ENCODE data around the gene ZNF428.
"Not testable (repeated sequence)": the region's sequence is repeated elsewhere in the genome, so short reads cannot be mapped to it uniquely, and the experiment has no call there.

The ZNF428 gene

GRCh38 chr19:43591904-43592772 lies 27.3 kb downstream of the ZNF428 start:
- DNase-seq, result no peak

- DNase-seq, result no peak
Observed at GRCh38 chr19:43589678-43590077, 29.8 kb downstream of the ZNF428 start.

- no peak for DNase-seq
Observed at GRCh38 chr19:43589277-43589676, 30.2 kb downstream of the ZNF428 start.

- DNase-seq, result not testable (repeated sequence)
Observed at GRCh38 chr19:43587029-43587428, 32.4 kb downstream of the ZNF428 start.

- DNase-seq, result no peak
Observed at GRCh38 chr19:43586346-43586745, 33.1 kb downstream of the ZNF428 start.

GRCh38 chr19:43584484-43584883 lies 34.9 kb downstream of the ZNF428 start:
- no peak for DNase-seq

GRCh38 chr19:43582495-43582894 lies 36.9 kb downstream of the ZNF428 start:
- DNase-seq, result no peak

GRCh38 chr19:43581467-43581866 lies 38.0 kb downstream of the ZNF428 start:
- DNase-seq, result no peak

- DNase-seq, result no peak
Observed at GRCh38 chr19:43578787-43579186, 40.6 kb downstream of the ZNF428 start.

GRCh38 chr19:43575955-43576878 lies 43.2 kb downstream of the ZNF428 start:
- peak; percentile 85 for DNase-seq

- DNase-seq, result peak; percentile 100
Observed at GRCh38 chr19:43575156-43575950, 44.1 kb downstream of the ZNF428 start, which contains the start of the genes PINLYP and XRCC1. TSS of gene PINLYP (plus strand) at chr19:43575801. CDS start at chr19:43577192, 1,391 bp downstream. TSS of gene XRCC1 (minus strand) at chr19:43575527. CDS start at chr19:43575458, 69 bp downstream.

- peak; percentile 45 for DNase-seq
Observed at GRCh38 chr19:43574424-43575155, 44.8 kb downstream of the ZNF428 start.

GRCh38 chr19:43572171-43572588 lies 47.2 kb downstream of the ZNF428 start:
- DNase-seq, result peak; percentile 91

GRCh38 chr19:43570174-43570791 lies 49.1 kb downstream of the ZNF428 start:
- peak; percentile 98 for DNase-seq

GRCh38 chr19:43569657-43570056 lies 49.8 kb downstream of the ZNF428 start:
- no peak for DNase-seq

GRCh38 chr19:43564800-43565199 lies 54.6 kb downstream of the ZNF428 start:
- DNase-seq, result no peak

- DNase-seq, result peak; percentile 33
Observed at GRCh38 chr19:43563816-43564457, 55.5 kb downstream of the ZNF428 start.

- DNase-seq, result peak; percentile 94
Observed at GRCh38 chr19:43562698-43563241, 56.7 kb downstream of the ZNF428 start.

- no peak for DNase-seq
Observed at GRCh38 chr19:43562226-43562697, 57.2 kb downstream of the ZNF428 start.
